Natural killer cell (primary cell): ENCODE results near the gene ITGA4. TPM values are rescaled to one million over a fixed set of nuclear protein-coding genes. Genes with fewer than 3 reads are reported as not detected.
A peak's percentile ranks its signal among the peaks of the same experiment; 100 is the strongest.

Source experiments
- ATAC-seq, 3 donors: fragments of 150-1000 bp in 2 of 3; fragments of 200-7000 bp in 1 of 3; cut with Tn5 transposase; 1 replicate in 1 of 3; 2 replicates in 2 of 3; pipeline ENCODE4 v1.10.0; 2021; ENCODE audit warnings: mild to moderate bottlenecking in 2 of 3, moderate library complexity in 2 of 3
- DNase-seq, 2 donors: peaks; one replicate each; pipeline versions ENCODE4 v3.0.0 to v3.0.0-alpha.2; 2013 to 2021; ENCODE audit warnings: mixed read lengths in 1 of 2
- H3K27ac ChIP-seq: one replicate; pipeline ENCODE4 v1.5.1; 2013; ENCODE audit warnings: mild to moderate bottlenecking, low read length
- H3K27me3 ChIP-seq: one replicate; pipeline ENCODE4 v1.6.1; 2013; ENCODE audit warnings: low read length; ENCODE audit not compliant: control insufficient read depth, insufficient read depth
- H3K36me3 ChIP-seq: one replicate; pipeline ENCODE4 v1.6.1; 2013; ENCODE audit warnings: low read length; ENCODE audit not compliant: control insufficient read depth, insufficient read depth
- H3K4me1 ChIP-seq: one replicate; pipeline ENCODE4 v1.6.1; 2013; ENCODE audit warnings: low read length; ENCODE audit not compliant: control insufficient read depth, insufficient read depth
- H3K4me3 ChIP-seq: one replicate; pipeline ENCODE4 v1.5.1; 2013; ENCODE audit warnings: low read length
- H3K9me3 ChIP-seq: one replicate; pipeline ENCODE4 v1.6.1; 2013; ENCODE audit warnings: low read length; ENCODE audit not compliant: control insufficient read depth, insufficient read depth
- H3K27ac Mint-ChIP-seq, 2 donors: one replicate each; pipeline ENCODE4 v1.8.0; 2022; ENCODE audit warnings: mild to moderate bottlenecking in 2 of 2, mixed read lengths in 2 of 2, moderate library complexity in 1 of 2
- H3K27me3 Mint-ChIP-seq, 2 donors: one replicate each; pipeline ENCODE4 v1.8.0; 2022; ENCODE audit warnings: low read depth in 2 of 2, mixed read lengths in 2 of 2
- H3K36me3 Mint-ChIP-seq: one replicate; pipeline ENCODE4 v1.8.0; 2022; ENCODE audit warnings: mixed read lengths
- H3K4me1 Mint-ChIP-seq, 2 donors: one replicate each; pipeline ENCODE4 v1.8.0; 2022; ENCODE audit warnings: mixed read lengths in 2 of 2
- H3K4me3 Mint-ChIP-seq: one replicate; pipeline ENCODE4 v1.8.0; 2022; ENCODE audit warnings: mild to moderate bottlenecking, moderate library complexity, mixed read lengths
- H3K9me3 Mint-ChIP-seq, 2 donors: one replicate each; pipeline ENCODE4 v1.8.0; 2022; ENCODE audit warnings: mixed read lengths in 2 of 2
- WGBS: methylation state at CpG from one replicate; pipeline ENCODE4 v1.1.7; 2013; ENCODE audit warnings: missing lambda C conversion rate; ENCODE audit not compliant: insufficient coverage; 5-methylcytosine and 5-hydroxymethylcytosine counted together
- intact Hi-C: fragments of 100-400 bp; cut with micrococcal nuclease; formaldehyde crosslinking; loops from one replicate; pipeline ENCODE4 v1.14.2; 2022
- total RNA-seq, 4 donors: library from RNA; stranded (reverse); fragments of 120-200 nt in 1 of 4; gene quantifications; one replicate each; pipeline versions ENCODE4 v1.2.3 to v1.2.4, GENCODE V29; 2013 to 2022
- TF ChIP-seq, protein P1 (sequence below): fragments of 200-600 bp; IDR thresholded peaks from one replicate; pipeline ENCODE4 v1.8.0; 2022; ENCODE audit warnings: antibody characterized with exemption

ITGA4 gene
- total RNA-seq, 3 donors from 2014 or later (not counting 1 experiment from before 2014, with no cell fraction given): 178 to 235 (median 189) TPM

DNA sequence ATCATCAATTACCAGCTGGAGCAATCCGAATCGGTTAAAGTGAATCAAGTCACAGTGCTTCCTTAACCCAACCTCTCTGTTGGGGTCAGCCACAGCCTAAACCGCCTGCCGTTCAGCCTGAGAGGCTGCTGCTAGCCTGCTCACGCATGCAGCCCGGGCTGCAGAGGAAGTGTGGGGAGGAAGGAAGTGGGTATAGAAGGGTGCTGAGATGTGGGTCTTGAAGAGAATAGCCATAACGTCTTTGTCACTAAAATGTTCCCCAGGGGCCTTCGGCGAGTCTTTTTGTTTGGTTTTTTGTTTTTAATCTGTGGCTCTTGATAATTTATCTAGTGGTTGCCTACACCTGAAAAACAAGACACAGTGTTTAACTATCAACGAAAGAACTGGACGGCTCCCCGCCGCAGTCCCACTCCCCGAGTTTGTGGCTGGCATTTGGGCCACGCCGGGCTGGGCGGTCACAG is 496 bp upstream of the ITGA4 start:
- H3K9me3 ChIP-seq: no peaks in the 10 kb centered on the region
- intact Hi-C loops: loop anchor here (1.0 to 5.0 kb wide), 7 partner anchors 14 to 352 kb away; no protein-coding TSS in a partner anchor
- no peaks in the 10 kb centered on the region for H3K27me3 ChIP-seq
- Mint-ChIP-seq H3K4me1 (peaks cover 56 to 66% of the 10 kb centered on the region in 2 donors), H3K9me3 (no peaks in the 10 kb centered on the region), H3K27me3 (no peaks in the 10 kb centered on the region), H3K27ac (peak overlapping the region; percentile 79 to 84), H3K4me3 (peak overlapping the region; percentile 98), H3K36me3 (no peaks in the 10 kb centered on the region)
- under 1% methylated on average over 15 of the region's 17 CpGs for WGBS
- peak overlapping the region; percentile 99 for H3K27ac ChIP-seq
- ATAC-seq (peak; percentile 67 to 89 (median 82)), DNase-seq (peak; percentile 74 to 89)
- H3K36me3 ChIP-seq: peaks cover 4% of the 10 kb centered on the region
- peak overlapping the region; percentile 84 for H3K4me3 ChIP-seq
- H3K4me1 ChIP-seq: peaks cover 17% of the 10 kb centered on the region
- TF ChIP-seq, protein P1, sequence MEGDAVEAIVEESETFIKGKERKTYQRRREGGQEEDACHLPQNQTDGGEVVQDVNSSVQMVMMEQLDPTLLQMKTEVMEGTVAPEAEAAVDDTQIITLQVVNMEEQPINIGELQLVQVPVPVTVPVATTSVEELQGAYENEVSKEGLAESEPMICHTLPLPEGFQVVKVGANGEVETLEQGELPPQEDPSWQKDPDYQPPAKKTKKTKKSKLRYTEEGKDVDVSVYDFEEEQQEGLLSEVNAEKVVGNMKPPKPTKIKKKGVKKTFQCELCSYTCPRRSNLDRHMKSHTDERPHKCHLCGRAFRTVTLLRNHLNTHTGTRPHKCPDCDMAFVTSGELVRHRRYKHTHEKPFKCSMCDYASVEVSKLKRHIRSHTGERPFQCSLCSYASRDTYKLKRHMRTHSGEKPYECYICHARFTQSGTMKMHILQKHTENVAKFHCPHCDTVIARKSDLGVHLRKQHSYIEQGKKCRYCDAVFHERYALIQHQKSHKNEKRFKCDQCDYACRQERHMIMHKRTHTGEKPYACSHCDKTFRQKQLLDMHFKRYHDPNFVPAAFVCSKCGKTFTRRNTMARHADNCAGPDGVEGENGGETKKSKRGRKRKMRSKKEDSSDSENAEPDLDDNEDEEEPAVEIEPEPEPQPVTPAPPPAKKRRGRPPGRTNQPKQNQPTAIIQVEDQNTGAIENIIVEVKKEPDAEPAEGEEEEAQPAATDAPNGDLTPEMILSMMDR: no peak

- Histone ChIP-seq H3K36me3 (peaks cover 10% of the 10 kb centered on the region), H3K27me3 (no peaks in the 10 kb centered on the region), H3K4me3 (peak overlapping the region; percentile 84), H3K9me3 (no peaks in the 10 kb centered on the region), H3K4me1 (peaks cover 17% of the 10 kb centered on the region), H3K27ac (peak overlapping the region; percentile 99)
- DNase-seq: peak; percentile 51 to 66
- peak overlapping the region; percentile 79 to 84 for H3K27ac Mint-ChIP-seq
- H3K4me1 Mint-ChIP-seq: peaks cover 65 to 74% of the 10 kb centered on the region in 2 donors
- H3K9me3 Mint-ChIP-seq: no peaks in the 10 kb centered on the region
- intact Hi-C loops: loop anchor here (1.0 to 5.0 kb wide), 5 partner anchors 13 to 353 kb away; no protein-coding TSS in a partner anchor
- peak; percentile 25 to 36 (median 28) for ATAC-seq
- H3K36me3 Mint-ChIP-seq: no peaks in the 10 kb centered on the region
- under 1% methylated on average over 45 of the region's 45 CpGs for WGBS
- H3K27me3 Mint-ChIP-seq: no peaks in the 10 kb centered on the region
- H3K4me3 Mint-ChIP-seq: peak overlapping the region; percentile 98
- TF ChIP-seq, protein P1: no peak
These were observed 697 bp downstream of the ITGA4 start for GRCh38 chr2:181457741-181458425.

GRCh38 chr2:181458871-181459270 is 1.7 kb downstream of the ITGA4 start:
- H3K4me3 Mint-ChIP-seq: peak overlapping the region; percentile 98
- peaks cover 75 to 84% of the 10 kb centered on the region in 2 donors for H3K4me1 Mint-ChIP-seq
- no peaks in the 10 kb centered on the region for H3K9me3 Mint-ChIP-seq
- TF ChIP-seq, protein P1: no peak
- H3K4me3 ChIP-seq: peak overlapping the region; percentile 84
- intact Hi-C loops: loop anchor here (5.0 kb wide), 1 partner anchor 297 kb away; no protein-coding TSS in a partner anchor
- H3K36me3 ChIP-seq: peaks cover 16% of the 10 kb centered on the region
- H3K27me3 Mint-ChIP-seq: no peaks in the 10 kb centered on the region
- H3K27ac Mint-ChIP-seq: peak overlapping the region; percentile 79 to 84
- no peaks in the 10 kb centered on the region for H3K36me3 Mint-ChIP-seq
- H3K27me3 ChIP-seq: no peaks in the 10 kb centered on the region
- WGBS: 0% methylated on average over 1 of the region's 2 CpGs
- H3K27ac ChIP-seq: peak overlapping the region; percentile 99
- no peaks in the 10 kb centered on the region for H3K9me3 ChIP-seq
- H3K4me1 ChIP-seq: peaks cover 17% of the 10 kb centered on the region
- ATAC-seq (no peak), DNase-seq (peak in 1 of 2 donors; percentile 25)
